OCI-LY7 (cell line): Measurements from ENCODE around the gene CPEB1. TPM values are rescaled to one million over a fixed set of nuclear protein-coding genes. Genes with fewer than 3 reads are reported as not detected.
"Not testable (repeated sequence)": the region's sequence is repeated elsewhere in the genome, so short reads cannot be mapped to it uniquely, and the experiment has no call there.

Source experiments
- BruUV-seq: library from RNA; stranded (reverse); fragments of 400-500 nt; replicated peaks from 2 replicates; lab custom pipeline; 2021; lab: Mats Ljungman, UMichigan
- CTCF ChIA-PET: fragments of 300-600 bp; sonication (Branson Sonifier 250); formaldehyde crosslinking; loops from one replicate; lab custom pipeline; 2022; ENCODE audit warnings: antibody characterized with exemption; ENCODE audit not compliant: unreplicated experiment; lab: Charles Lee
- POLR2A ChIA-PET: fragments of 300-600 bp; sonication (Branson Sonifier 250); formaldehyde crosslinking; loops from one replicate; lab custom pipeline; 2022; ENCODE audit warnings: antibody characterized with exemption; lab: Charles Lee
- DNase-seq: peaks from one replicate; pipeline ENCODE4 v3.0.0-alpha.2; 2015; ENCODE audit warnings: low spot score
- H2AFZ ChIP-seq: fragments of 200-600 bp; sonication (generic), shearing (Covaris generic); 2 replicates; pipeline ENCODE4 v1.6.1; 2014; ENCODE audit warnings: mild to moderate bottlenecking, antibody characterized with exemption, low read length, moderate library complexity
- H3K27ac ChIP-seq: fragments of 200-600 bp; sonication (generic); 2 replicates; pipeline ENCODE4 v1.5.1; 2014; ENCODE audit warnings: mixed run types, low read depth, mild to moderate bottlenecking, moderate library complexity, low read length, inconsistent platforms; ENCODE audit not compliant: poor library complexity, severe bottlenecking
- H3K36me3 ChIP-seq: fragments of 200-600 bp; sonication (generic); 2 replicates; pipeline ENCODE4 v1.6.1; 2014; ENCODE audit warnings: mild to moderate bottlenecking, antibody characterized with exemption, low read length, moderate library complexity, mixed read lengths; ENCODE audit not compliant: insufficient read depth
- H3K4me1 ChIP-seq: fragments of 200-600 bp; sonication (generic); 2 replicates; pipeline ENCODE4 v1.5.1; 2014; ENCODE audit warnings: mild to moderate bottlenecking, low read length; ENCODE audit not compliant: insufficient read depth, poor library complexity, severe bottlenecking
- H3K4me2 ChIP-seq: fragments of 200-600 bp; sonication (generic); 2 replicates; pipeline ENCODE4 v1.6.1; 2014; ENCODE audit warnings: mild to moderate bottlenecking, low read length
- H3K4me3 ChIP-seq: fragments of 200-600 bp; sonication (generic); 2 replicates; pipeline ENCODE4 v1.5.1; 2014; ENCODE audit warnings: mild to moderate bottlenecking, low read depth, low read length; ENCODE audit not compliant: poor library complexity, severe bottlenecking
- H3K79me2 ChIP-seq: fragments of 200-600 bp; sonication (generic); 2 replicates; pipeline ENCODE4 v1.6.1; 2016; ENCODE audit warnings: low read depth, mild to moderate bottlenecking, low read length, moderate library complexity, mixed read lengths; ENCODE audit not compliant: insufficient read depth
- H3K9me2 ChIP-seq: fragments of 200-600 bp; sonication (generic); 2 replicates; pipeline ENCODE4 v1.6.1; 2016; ENCODE audit warnings: mild to moderate bottlenecking, low read length, mixed read lengths; ENCODE audit not compliant: insufficient read depth
- H3K9me3 ChIP-seq: fragments of 200-600 bp; sonication (generic); 2 replicates; pipeline ENCODE4 v1.6.1; 2014; ENCODE audit warnings: mild to moderate bottlenecking, mixed run types, low read length, mixed read lengths
- H4K20me1 ChIP-seq: fragments of 200-600 bp; sonication (generic); 2 replicates; pipeline ENCODE4 v1.6.1; 2014; ENCODE audit warnings: mild to moderate bottlenecking, antibody characterized with exemption, low read length, moderate library complexity, mixed read lengths; ENCODE audit not compliant: insufficient read depth
- EZH2phosphoT487 ChIP-seq: fragments of 200-600 bp; sonication (generic); IDR thresholded peaks from 2 replicates; pipeline ENCODE4 v1.6.1; 2018; ENCODE audit warnings: low read depth, borderline replicate concordance, mild to moderate bottlenecking, mixed run types, antibody characterized with exemption, low read length, moderate library complexity, mixed read lengths
- intact Hi-C: fragments of 100-400 bp; cut with micrococcal nuclease; formaldehyde crosslinking; loops from one replicate; pipeline ENCODE4 v1.10.0; 2022; ENCODE audit not compliant: unreplicated experiment
- total RNA-seq, 2 experiments: library from RNA; depleted of rRNA in 1 of 2; stranded (reverse); fragments of >200 nt in 1 of 2; shearing (Covaris generic) in 1 of 2; gene quantifications; 2 replicates each; pipeline ENCODE4 v1.2.3, GENCODE V29; 2014 to 2022
- TF ChIP-seq, protein P1 (sequence below): fragments of 200-600 bp; sonication (generic); conservative IDR thresholded peaks from 2 replicates; pipeline ENCODE4 v1.5.1; 2014; ENCODE audit warnings: mild to moderate bottlenecking, antibody characterized with exemption, low read length, moderate library complexity, mixed read lengths

Gene CPEB1
- total RNA-seq, 2 experiments from 2014 or later: not detected

DNA sequence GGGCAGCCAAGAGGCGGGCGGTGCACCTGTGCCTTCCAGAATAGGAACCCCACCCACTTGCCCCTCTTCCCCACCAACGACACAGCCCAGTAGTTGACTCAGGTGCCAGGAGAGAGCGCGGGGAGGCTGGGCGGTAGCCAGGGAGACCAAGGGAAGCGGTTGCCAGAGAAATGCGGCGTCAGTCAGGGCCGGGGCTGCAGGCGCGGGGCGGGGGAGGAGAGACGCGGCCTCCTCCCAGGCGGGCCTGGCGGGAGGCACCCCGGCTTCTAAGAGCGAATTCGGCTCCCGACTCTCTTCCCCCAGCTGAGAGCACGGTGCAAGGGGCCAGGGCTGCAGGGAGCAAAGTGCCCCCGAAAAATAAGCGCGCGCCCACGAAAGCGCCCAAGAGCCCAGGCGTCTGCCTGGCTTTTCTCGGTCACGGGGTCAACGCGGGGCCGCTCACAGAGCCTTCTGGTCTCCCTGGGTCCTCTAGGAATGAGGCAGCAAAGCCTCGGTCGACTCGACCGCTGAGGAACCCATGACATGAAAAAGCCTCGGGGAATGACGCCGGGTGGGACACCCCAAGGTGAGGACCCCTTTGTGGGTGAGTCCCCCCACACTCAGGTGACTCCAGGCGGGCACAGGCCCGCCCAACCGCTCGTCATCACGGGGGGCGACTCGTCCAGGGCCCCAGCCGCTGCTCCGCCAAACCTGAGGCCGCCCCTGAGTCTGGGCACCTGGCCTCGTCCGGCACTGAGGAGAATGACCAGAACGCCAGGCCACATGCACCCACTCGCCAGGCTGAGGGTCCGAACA is 716 bp downstream of the CPEB1 start:
- BruUV-seq: no TSS peak
- H3K79me2 ChIP-seq: no peaks in the 10 kb centered on the region
- CTCF ChIA-PET: no interaction called here
- H3K4me3 ChIP-seq: no peak overlapping the region
- no peak overlapping the region for H3K27ac ChIP-seq
- H3K4me2 ChIP-seq: no peak overlapping the region
- no peaks in the 10 kb centered on the region for H3K9me3 ChIP-seq
- H3K36me3 ChIP-seq: no peaks in the 10 kb centered on the region
- no peaks in the 10 kb centered on the region for H3K9me2 ChIP-seq
- DNase-seq: no peak
- H4K20me1 ChIP-seq: no peaks in the 10 kb centered on the region
- POLR2A ChIA-PET: no interaction called here
- no peaks in the 10 kb centered on the region for H3K4me1 ChIP-seq
- TF ChIP-seq, protein P1, sequence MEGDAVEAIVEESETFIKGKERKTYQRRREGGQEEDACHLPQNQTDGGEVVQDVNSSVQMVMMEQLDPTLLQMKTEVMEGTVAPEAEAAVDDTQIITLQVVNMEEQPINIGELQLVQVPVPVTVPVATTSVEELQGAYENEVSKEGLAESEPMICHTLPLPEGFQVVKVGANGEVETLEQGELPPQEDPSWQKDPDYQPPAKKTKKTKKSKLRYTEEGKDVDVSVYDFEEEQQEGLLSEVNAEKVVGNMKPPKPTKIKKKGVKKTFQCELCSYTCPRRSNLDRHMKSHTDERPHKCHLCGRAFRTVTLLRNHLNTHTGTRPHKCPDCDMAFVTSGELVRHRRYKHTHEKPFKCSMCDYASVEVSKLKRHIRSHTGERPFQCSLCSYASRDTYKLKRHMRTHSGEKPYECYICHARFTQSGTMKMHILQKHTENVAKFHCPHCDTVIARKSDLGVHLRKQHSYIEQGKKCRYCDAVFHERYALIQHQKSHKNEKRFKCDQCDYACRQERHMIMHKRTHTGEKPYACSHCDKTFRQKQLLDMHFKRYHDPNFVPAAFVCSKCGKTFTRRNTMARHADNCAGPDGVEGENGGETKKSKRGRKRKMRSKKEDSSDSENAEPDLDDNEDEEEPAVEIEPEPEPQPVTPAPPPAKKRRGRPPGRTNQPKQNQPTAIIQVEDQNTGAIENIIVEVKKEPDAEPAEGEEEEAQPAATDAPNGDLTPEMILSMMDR: no peak
- no peak for TF ChIP-seq EZH2phosphoT487
- intact Hi-C loops: no loop called here
- no peak overlapping the region for H2AFZ ChIP-seq

DNA sequence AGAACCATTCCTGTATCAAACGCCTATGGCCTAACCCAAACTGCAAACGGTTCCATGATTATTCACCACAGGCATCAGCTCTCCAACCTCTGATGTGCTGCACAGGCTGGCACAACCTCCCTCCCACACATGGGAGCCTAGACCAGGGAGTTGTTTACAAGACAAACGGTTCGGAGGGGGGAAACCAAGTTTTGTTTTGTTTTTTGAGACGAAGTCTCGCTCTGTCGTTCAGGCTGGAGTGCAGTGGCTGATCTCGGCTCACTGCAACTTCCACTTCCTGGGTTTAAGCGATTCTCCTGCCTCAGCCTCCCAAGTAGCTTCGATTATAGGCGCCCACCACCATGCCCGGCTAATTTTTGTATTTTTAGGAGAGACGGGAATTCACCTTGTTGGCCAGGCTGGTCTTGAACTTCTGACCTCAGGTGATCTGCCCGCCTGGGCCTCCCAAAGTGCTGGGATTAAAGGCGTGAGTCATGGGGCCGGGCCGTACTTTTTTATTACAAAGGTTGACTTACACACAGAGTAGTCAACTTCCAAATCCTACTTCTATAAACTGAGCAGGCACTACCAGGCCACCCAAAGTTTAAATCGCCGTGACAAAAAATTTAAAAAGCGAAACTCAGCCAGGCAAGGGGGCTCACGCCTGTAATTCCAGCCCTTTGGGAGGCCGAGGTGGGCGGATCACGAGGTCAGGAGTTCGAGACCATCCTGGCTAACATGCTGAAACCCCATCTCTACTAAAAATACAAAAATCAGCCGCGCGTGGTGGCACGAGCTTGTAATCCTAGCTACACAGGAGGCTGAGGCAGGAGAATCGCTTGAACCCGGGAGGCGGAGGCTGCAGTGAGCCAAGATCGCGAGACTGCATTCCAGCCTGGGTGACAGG is 2.0 kb downstream of the CPEB1 start:
- BruUV-seq, intact Hi-C loops, H3K9me2 ChIP-seq, CTCF ChIA-PET, H3K4me1 ChIP-seq, H3K79me2 ChIP-seq, H4K20me1 ChIP-seq, H3K36me3 ChIP-seq, H3K4me3 ChIP-seq, POLR2A ChIA-PET, DNase-seq, H2AFZ ChIP-seq, H3K4me2 ChIP-seq, H3K27ac ChIP-seq, H3K9me3 ChIP-seq: not testable (repeated sequence)

DNA sequence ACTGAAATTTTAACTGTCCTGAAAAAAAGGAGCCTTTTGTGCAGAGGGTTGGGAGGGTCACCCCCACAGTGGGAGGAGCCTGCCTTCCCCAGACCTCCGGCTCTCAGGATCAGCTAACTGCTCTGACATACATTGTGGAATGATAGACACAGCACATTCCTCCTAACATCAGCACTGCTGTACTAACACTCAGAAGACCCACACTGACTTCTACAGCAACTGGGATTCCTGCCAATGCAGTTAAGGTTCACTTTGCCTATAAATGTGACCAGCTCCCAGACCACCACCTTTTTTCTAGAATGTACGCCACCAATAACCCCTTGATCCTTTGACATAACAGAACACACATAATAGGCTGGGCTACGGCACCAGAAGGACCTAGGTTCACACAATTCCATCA is 3.2 kb downstream of the CPEB1 start:
- H3K9me3 ChIP-seq: no peaks in the 10 kb centered on the region
- intact Hi-C loops: no loop called here
- no peak overlapping the region for H3K4me2 ChIP-seq
- H4K20me1 ChIP-seq: no peaks in the 10 kb centered on the region
- H3K79me2 ChIP-seq: no peaks in the 10 kb centered on the region
- TF ChIP-seq, protein P1: no peak
- no peak for TF ChIP-seq EZH2phosphoT487
- no peak overlapping the region for H3K27ac ChIP-seq
- no peaks in the 10 kb centered on the region for H3K36me3 ChIP-seq
- no peaks in the 10 kb centered on the region for H3K4me1 ChIP-seq
- no peaks in the 10 kb centered on the region for H3K9me2 ChIP-seq
- no TSS peak for BruUV-seq
- POLR2A ChIA-PET: no interaction called here
- no peak overlapping the region for H3K4me3 ChIP-seq
- DNase-seq: no peak
- H2AFZ ChIP-seq: no peak overlapping the region
- CTCF ChIA-PET: no interaction called here
